ENCODE measurements around the gene CARD11. TPM values are rescaled to one million over a fixed set of nuclear protein-coding genes. Genes with fewer than 3 reads are reported as not detected.

CARD11 gene
- total and polyA plus RNA-seq, 5 donors from 2014 or later = 7.1 to 118 (median 10.8) TPM

GRCh38 chr7:3064067-3064466 lies 20.4 kb upstream of the CARD11 start:
- H3K4me1 ChIP-seq (ENCODE audit: control insufficient read depth, insufficient read depth, low read length, poor library complexity, severe bottlenecking) = peaks cover 52% of the 10 kb centered on the region
- Mint-ChIP-seq H3K4me1 (peaks cover 26 to 65% (median 47%) of the 10 kb centered on the region in 4 donors), H3K36me3 (no peaks in the 10 kb centered on the region), H3K9me3 (peaks cover 0 to 3% (median 0%) of the 10 kb centered on the region in 7 donors), H3K4me3 (peak overlapping the region in 1 of 4 donors; percentile 61), H3K27ac (peak overlapping the region in 2 of 3 donors; percentile 90 to 99), H3K27me3 (peaks cover 4% of the 10 kb centered on the region)
- no peak overlapping the region for H3K27ac ChIP-seq (ENCODE audit: insufficient read depth, low read length, poor library complexity, severe bottlenecking)
- ATAC-seq (ENCODE audit: low read depth in 2 of 2) (no peak), DNase-seq (no peak)
- no peak overlapping the region for H3K4me3 ChIP-seq (ENCODE audit: low read depth, low read length)
- H3K36me3 ChIP-seq (ENCODE audit: control insufficient read depth, insufficient read depth, low read length) = no peaks in the 10 kb centered on the region
- H3K27me3 ChIP-seq (ENCODE audit: control insufficient read depth, insufficient read depth, low read length) = no peaks in the 10 kb centered on the region
- H3K9me3 ChIP-seq (ENCODE audit: control insufficient read depth in 2 of 2, low read length in 2 of 2) = no peaks in the 10 kb centered on the region

DNA sequence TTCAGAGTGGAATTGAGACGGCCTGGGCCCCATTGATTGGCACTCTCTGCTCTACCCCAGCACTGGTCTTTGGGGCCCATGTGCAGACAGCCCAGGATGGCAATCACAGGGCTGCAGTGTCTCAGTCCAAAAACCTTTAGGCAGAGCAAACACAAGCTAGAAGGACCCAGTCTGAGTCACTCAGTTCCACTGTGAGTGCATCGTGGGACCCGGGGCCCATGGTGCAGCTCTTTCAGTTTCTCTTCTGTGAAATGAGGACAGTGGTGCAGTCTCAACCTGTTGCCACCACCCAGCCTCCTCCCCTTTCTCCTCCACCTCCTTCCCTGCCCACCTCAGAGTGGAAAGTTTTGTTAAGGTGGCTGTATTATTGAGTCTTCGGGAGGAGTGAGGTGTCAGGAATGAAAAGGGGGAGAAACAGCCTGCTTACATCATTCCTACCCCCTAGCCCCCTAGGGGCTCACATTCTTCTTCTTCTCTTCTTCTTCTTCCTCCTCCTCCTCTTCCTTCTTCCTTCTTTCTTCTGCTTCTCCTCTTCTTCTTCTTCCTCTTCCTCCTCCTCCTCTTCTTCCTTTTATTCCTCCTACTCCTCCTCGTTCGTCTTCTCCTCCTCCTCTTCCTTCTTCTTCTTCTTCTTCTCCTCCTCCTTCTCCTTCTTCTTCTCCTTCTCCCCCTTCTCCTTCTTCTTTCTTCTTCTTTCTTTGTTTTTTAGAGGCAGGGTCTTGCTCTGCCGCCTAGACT lies 19.5 kb upstream of the CARD11 start:
- Histone ChIP-seq H3K4me1 (ENCODE audit: control insufficient read depth, insufficient read depth, low read length, poor library complexity, severe bottlenecking) (peaks cover 46% of the 10 kb centered on the region), H3K36me3 (ENCODE audit: control insufficient read depth, insufficient read depth, low read length) (no peaks in the 10 kb centered on the region), H3K9me3 (ENCODE audit: control insufficient read depth in 2 of 2, low read length in 2 of 2) (no peaks in the 10 kb centered on the region), H3K27me3 (ENCODE audit: control insufficient read depth, insufficient read depth, low read length) (no peaks in the 10 kb centered on the region), H3K4me3 (ENCODE audit: low read depth, low read length) (peak overlapping the region; percentile 69), H3K27ac (ENCODE audit: insufficient read depth, low read length, poor library complexity, severe bottlenecking) (peak overlapping the region; percentile 63)
- Mint-ChIP-seq H3K36me3 (no peaks in the 10 kb centered on the region), H3K4me3 (peak overlapping the region; percentile 2 to 79 (median 57)), H3K4me1 (peaks cover 26 to 57% (median 41%) of the 10 kb centered on the region in 4 donors), H3K27ac (peak overlapping the region; percentile 83 to 99 (median 90)), H3K9me3 (peaks cover 0 to 3% (median 0%) of the 10 kb centered on the region in 7 donors), H3K27me3 (peaks cover 4% of the 10 kb centered on the region)
- ATAC-seq (ENCODE audit: low read depth in 2 of 2) (peak; percentile 96 to 97), DNase-seq (peak in 2 of 3 donors; percentile 46 to 89)

DNA sequence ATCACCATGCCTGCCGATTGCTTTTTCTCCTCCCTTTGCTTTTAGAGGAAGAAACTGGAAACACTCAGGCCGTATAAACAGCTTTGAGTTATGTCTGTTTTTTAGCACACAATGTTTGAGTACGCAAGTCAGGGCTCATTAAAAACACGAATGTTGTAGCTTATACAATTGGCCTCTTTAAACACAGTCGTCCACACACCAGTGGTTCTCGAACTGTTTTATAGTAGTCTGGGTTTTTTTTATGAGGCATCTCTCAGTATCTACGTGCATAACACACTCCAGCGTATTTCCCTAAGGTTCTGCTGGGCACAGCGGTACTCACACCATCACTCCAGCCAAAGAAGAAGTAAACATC lies 13.4 kb upstream of the CARD11 start:
- DNase-seq (no peak), ATAC-seq (ENCODE audit: low read depth in 2 of 2) (no peak)
- Mint-ChIP-seq H3K4me3 (no peak overlapping the region), H3K4me1 (peaks cover 0 to 7% (median 3%) of the 10 kb centered on the region in 4 donors), H3K9me3 (peaks cover 0 to 3% (median 0%) of the 10 kb centered on the region in 7 donors), H3K27me3 (peaks cover 6% of the 10 kb centered on the region), H3K36me3 (no peaks in the 10 kb centered on the region), H3K27ac (no peak overlapping the region)
- Histone ChIP-seq H3K27ac (ENCODE audit: insufficient read depth, low read length, poor library complexity, severe bottlenecking) (no peak overlapping the region), H3K36me3 (ENCODE audit: control insufficient read depth, insufficient read depth, low read length) (no peaks in the 10 kb centered on the region), H3K4me3 (ENCODE audit: low read depth, low read length) (no peak overlapping the region), H3K27me3 (ENCODE audit: control insufficient read depth, insufficient read depth, low read length) (no peaks in the 10 kb centered on the region), H3K4me1 (ENCODE audit: control insufficient read depth, insufficient read depth, low read length, poor library complexity, severe bottlenecking) (no peaks in the 10 kb centered on the region), H3K9me3 (ENCODE audit: control insufficient read depth in 2 of 2, low read length in 2 of 2) (peaks cover 7 to 8% of the 10 kb centered on the region in 2 experiments)

GRCh38 chr7:3056234-3057065 lies 12.8 kb upstream of the CARD11 start:
- peaks cover 7 to 8% of the 10 kb centered on the region in 2 experiments for H3K9me3 ChIP-seq (ENCODE audit: control insufficient read depth in 2 of 2, low read length in 2 of 2)
- H3K4me3 ChIP-seq (ENCODE audit: low read depth, low read length) = no peak overlapping the region
- ATAC-seq (ENCODE audit: low read depth in 2 of 2) (no peak), DNase-seq (no peak)
- no peaks in the 10 kb centered on the region for H3K27me3 ChIP-seq (ENCODE audit: control insufficient read depth, insufficient read depth, low read length)
- Mint-ChIP-seq H3K27me3 (peaks cover 10% of the 10 kb centered on the region), H3K27ac (no peak overlapping the region), H3K36me3 (no peaks in the 10 kb centered on the region), H3K4me1 (peaks cover 0 to 4% (median 2%) of the 10 kb centered on the region in 4 donors), H3K9me3 (peaks cover 0 to 3% (median 0%) of the 10 kb centered on the region in 7 donors), H3K4me3 (no peak overlapping the region)
- no peaks in the 10 kb centered on the region for H3K4me1 ChIP-seq (ENCODE audit: control insufficient read depth, insufficient read depth, low read length, poor library complexity, severe bottlenecking)
- H3K36me3 ChIP-seq (ENCODE audit: control insufficient read depth, insufficient read depth, low read length) = no peaks in the 10 kb centered on the region
- H3K27ac ChIP-seq (ENCODE audit: insufficient read depth, low read length, poor library complexity, severe bottlenecking) = no peak overlapping the region

DNA sequence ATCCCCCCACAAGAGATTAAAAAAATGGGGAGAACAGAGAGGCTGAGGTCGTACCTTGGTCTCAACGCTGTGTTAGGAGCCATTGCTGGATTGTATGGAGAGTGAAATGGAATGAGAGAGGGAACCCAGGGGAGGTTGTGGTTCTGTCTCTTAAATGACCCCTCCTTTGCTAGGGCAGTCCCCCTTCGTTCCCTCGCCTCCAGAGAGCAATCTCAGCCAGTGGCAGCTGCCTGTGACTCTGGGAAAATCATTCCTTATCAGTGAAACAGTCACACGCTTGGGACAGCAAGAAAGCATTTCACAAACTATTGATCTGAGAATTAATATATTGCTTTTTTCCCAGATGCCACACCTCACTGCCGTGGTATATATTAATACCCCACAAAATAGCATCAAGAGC lies 12.0 kb upstream of the CARD11 start:
- no peaks in the 10 kb centered on the region for H3K4me1 ChIP-seq (ENCODE audit: control insufficient read depth, insufficient read depth, low read length, poor library complexity, severe bottlenecking)
- no peaks in the 10 kb centered on the region for H3K36me3 ChIP-seq (ENCODE audit: control insufficient read depth, insufficient read depth, low read length)
- Mint-ChIP-seq H3K36me3 (no peaks in the 10 kb centered on the region), H3K9me3 (peaks cover 0 to 9% (median 0%) of the 10 kb centered on the region in 7 donors), H3K4me1 (peaks cover 0 to 5% (median 2%) of the 10 kb centered on the region in 4 donors), H3K27me3 (peaks cover 11% of the 10 kb centered on the region), H3K4me3 (no peak overlapping the region), H3K27ac (peak overlapping the region in 1 of 3 donors; percentile 26)
- no peaks in the 10 kb centered on the region for H3K27me3 ChIP-seq (ENCODE audit: control insufficient read depth, insufficient read depth, low read length)
- no peak overlapping the region for H3K4me3 ChIP-seq (ENCODE audit: low read depth, low read length)
- DNase-seq (no peak), ATAC-seq (ENCODE audit: low read depth in 2 of 2) (no peak)
- no peak overlapping the region for H3K27ac ChIP-seq (ENCODE audit: insufficient read depth, low read length, poor library complexity, severe bottlenecking)
- H3K9me3 ChIP-seq (ENCODE audit: control insufficient read depth in 2 of 2, low read length in 2 of 2) = peaks cover 7 to 8% of the 10 kb centered on the region in 2 experiments

DNA sequence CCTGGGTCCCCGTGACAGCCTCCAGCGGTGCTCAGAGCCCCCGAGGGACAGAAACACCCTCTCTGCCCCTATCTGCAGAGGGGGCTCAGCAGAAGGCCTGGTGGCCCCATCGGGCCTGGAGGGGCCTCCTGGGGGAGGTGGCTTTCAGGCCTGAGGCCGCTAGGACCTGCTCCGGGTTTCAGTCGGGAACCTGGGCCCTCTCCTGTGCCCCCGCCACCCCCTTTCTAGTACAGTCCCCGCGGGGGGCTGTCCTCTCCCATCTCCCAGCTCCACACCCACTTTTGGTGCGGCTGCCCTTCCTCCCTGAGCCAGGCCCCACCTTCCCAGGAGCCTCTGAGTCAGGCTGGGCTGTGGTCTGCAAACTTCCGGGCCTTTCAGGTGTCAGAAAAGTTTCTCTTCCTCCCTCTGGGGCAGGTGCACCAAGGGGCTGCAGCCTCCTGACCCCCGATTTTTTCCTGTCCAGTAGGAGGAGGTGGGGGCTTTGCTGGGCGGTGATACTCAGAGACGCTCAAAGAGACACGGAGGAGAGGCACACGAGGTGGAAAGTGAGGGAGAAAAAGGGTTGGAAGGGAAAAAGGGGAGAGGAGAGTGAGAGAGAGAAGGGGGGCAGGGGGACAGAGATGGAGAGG lies 692 bp downstream of the CARD11 start:
- H3K36me3 Mint-ChIP-seq = peaks cover 21% of the 10 kb centered on the region
- no peaks in the 10 kb centered on the region for H3K27me3 Mint-ChIP-seq
- H3K4me1 ChIP-seq (ENCODE audit: control insufficient read depth, insufficient read depth, low read length, poor library complexity, severe bottlenecking) = peaks cover 55% of the 10 kb centered on the region
- H3K9me3 ChIP-seq (ENCODE audit: control insufficient read depth in 2 of 2, low read length in 2 of 2) = no peaks in the 10 kb centered on the region
- H3K27ac Mint-ChIP-seq = peak overlapping the region; percentile 85 to 96 (median 94)
- H3K27ac ChIP-seq (ENCODE audit: insufficient read depth, low read length, poor library complexity, severe bottlenecking) = peak overlapping the region; percentile 92
- H3K4me3 ChIP-seq (ENCODE audit: low read depth, low read length) = peak overlapping the region; percentile 76
- H3K4me1 Mint-ChIP-seq = peaks cover 19 to 62% (median 38%) of the 10 kb centered on the region in 4 donors
- no peaks in the 10 kb centered on the region for H3K9me3 Mint-ChIP-seq
- peak; percentile 47 to 79 (median 49) for DNase-seq
- peak overlapping the region; percentile 92 to 98 (median 94) for H3K4me3 Mint-ChIP-seq
- H3K27me3 ChIP-seq (ENCODE audit: control insufficient read depth, insufficient read depth, low read length) = no peaks in the 10 kb centered on the region
- peak; percentile 70 to 77 for ATAC-seq (ENCODE audit: low read depth in 2 of 2)
- H3K36me3 ChIP-seq (ENCODE audit: control insufficient read depth, insufficient read depth, low read length) = peaks cover 3% of the 10 kb centered on the region

DNA sequence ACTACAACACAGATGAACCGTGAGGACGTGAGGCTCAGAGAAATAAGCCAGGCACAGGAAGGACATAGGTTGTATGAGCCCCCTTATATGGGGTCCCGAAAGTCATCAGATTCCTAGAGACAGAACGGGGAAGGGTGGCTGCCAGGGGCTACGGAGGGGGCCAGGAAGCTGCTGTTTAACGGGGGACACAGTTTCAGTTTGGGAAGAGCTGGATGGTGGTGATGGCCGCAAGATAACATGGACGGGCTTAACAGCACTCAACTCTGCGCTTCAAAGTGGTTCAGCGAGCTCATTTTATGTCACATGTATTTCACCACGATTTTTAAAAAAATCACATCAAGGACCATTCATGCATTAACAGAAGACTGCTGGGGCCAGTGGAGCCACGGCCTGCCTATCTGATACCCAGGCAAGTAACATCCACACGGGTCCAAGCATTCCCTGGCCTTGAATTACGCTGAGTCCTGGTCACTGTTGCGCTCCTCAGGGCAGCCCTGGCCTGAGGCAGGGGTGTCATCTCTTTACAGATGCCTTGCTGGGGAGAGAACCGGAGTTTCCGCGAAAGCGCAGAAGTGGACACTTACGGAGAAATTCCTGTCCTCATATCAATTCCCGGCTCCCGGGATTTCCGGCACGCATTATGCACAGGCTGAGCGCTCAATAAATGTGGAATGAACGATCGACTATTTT lies 1.5 kb downstream of the CARD11 start:
- Mint-ChIP-seq H3K4me1 (peaks cover 19 to 70% (median 40%) of the 10 kb centered on the region in 4 donors), H3K9me3 (peaks cover 0 to 2% (median 0%) of the 10 kb centered on the region in 7 donors)
- DNase-seq = no peak

More for the DNA sequence above, 1.5 kb downstream of the CARD11 start:
- Mint-ChIP-seq H3K27me3 (no peaks in the 10 kb centered on the region), H3K36me3 (peaks cover 22% of the 10 kb centered on the region), H3K4me3 (peak overlapping the region; percentile 92 to 98 (median 94)), H3K27ac (peak overlapping the region; percentile 79 to 96 (median 85))
- peaks cover 3% of the 10 kb centered on the region for H3K36me3 ChIP-seq (ENCODE audit: control insufficient read depth, insufficient read depth, low read length)
- no peaks in the 10 kb centered on the region for H3K27me3 ChIP-seq (ENCODE audit: control insufficient read depth, insufficient read depth, low read length)
- no peaks in the 10 kb centered on the region for H3K9me3 ChIP-seq (ENCODE audit: control insufficient read depth in 2 of 2, low read length in 2 of 2)
- H3K27ac ChIP-seq (ENCODE audit: insufficient read depth, low read length, poor library complexity, severe bottlenecking) = peak overlapping the region; percentile 92
- peak overlapping the region; percentile 76 for H3K4me3 ChIP-seq (ENCODE audit: low read depth, low read length)
- no peak for ATAC-seq (ENCODE audit: low read depth in 2 of 2)
- peaks cover 55% of the 10 kb centered on the region for H3K4me1 ChIP-seq (ENCODE audit: control insufficient read depth, insufficient read depth, low read length, poor library complexity, severe bottlenecking)
